Activated T-cell treated with anti-CD3 and anti-CD28 coated beads for 1 hour (primary cell): Measurements from ENCODE around the gene XCL2.

Source experiments
- DNase-seq: peaks from one replicate; pipeline ENCODE4 v3.0.0-alpha.2; 2020; ENCODE audit warnings: low read depth

XCL2 gene

GRCh38 chr1:168513656-168514404, 30.0 kb downstream of the XCL2 start:
- DNase-seq = no peak

GRCh38 chr1:168512864-168513595, 30.8 kb downstream of the XCL2 start:
- no peak for DNase-seq

- no peak for DNase-seq
Observed at GRCh38 chr1:168509875-168510791, 33.7 kb downstream of the XCL2 start.

- no peak for DNase-seq
Observed at GRCh38 chr1:168509210-168509609, 34.6 kb downstream of the XCL2 start.

- DNase-seq = no peak
Observed at GRCh38 chr1:168507828-168508227, 36.0 kb downstream of the XCL2 start.

- no peak for DNase-seq
Observed at GRCh38 chr1:168507231-168507630, 36.6 kb downstream of the XCL2 start.

GRCh38 chr1:168506204-168506819, 37.5 kb downstream of the XCL2 start:
- no peak for DNase-seq

- DNase-seq = no peak
Observed at GRCh38 chr1:168505006-168505405, 38.8 kb downstream of the XCL2 start.

- DNase-seq = no peak
Observed at GRCh38 chr1:168504064-168504837, 39.5 kb downstream of the XCL2 start.

- no peak for DNase-seq
Observed at GRCh38 chr1:168499688-168500049, 44.1 kb downstream of the XCL2 start.

GRCh38 chr1:168498956-168499687, 44.7 kb downstream of the XCL2 start:
- no peak for DNase-seq

- DNase-seq = no peak
Observed at GRCh38 chr1:168498159-168498631, 45.6 kb downstream of the XCL2 start.

GRCh38 chr1:168497376-168497950, 46.3 kb downstream of the XCL2 start:
- DNase-seq = no peak

GRCh38 chr1:168491527-168492164, 52.2 kb downstream of the XCL2 start:
- DNase-seq = no peak
